GM18517 (cell line): ENCODE results near the gene SURF6.
"Not testable (repeated sequence)": the region's sequence is repeated elsewhere in the genome, so short reads cannot be mapped to it uniquely, and the experiment has no call there.

Experiments
- ATAC-seq: cut with Tn5 transposase; IDR thresholded peaks from one replicate; pipeline ENCODE4 v1.9.1; 2021; ENCODE audit warnings: mild to moderate bottlenecking, moderate library complexity; ENCODE audit not compliant: unreplicated experiment

Gene SURF6

DNA sequence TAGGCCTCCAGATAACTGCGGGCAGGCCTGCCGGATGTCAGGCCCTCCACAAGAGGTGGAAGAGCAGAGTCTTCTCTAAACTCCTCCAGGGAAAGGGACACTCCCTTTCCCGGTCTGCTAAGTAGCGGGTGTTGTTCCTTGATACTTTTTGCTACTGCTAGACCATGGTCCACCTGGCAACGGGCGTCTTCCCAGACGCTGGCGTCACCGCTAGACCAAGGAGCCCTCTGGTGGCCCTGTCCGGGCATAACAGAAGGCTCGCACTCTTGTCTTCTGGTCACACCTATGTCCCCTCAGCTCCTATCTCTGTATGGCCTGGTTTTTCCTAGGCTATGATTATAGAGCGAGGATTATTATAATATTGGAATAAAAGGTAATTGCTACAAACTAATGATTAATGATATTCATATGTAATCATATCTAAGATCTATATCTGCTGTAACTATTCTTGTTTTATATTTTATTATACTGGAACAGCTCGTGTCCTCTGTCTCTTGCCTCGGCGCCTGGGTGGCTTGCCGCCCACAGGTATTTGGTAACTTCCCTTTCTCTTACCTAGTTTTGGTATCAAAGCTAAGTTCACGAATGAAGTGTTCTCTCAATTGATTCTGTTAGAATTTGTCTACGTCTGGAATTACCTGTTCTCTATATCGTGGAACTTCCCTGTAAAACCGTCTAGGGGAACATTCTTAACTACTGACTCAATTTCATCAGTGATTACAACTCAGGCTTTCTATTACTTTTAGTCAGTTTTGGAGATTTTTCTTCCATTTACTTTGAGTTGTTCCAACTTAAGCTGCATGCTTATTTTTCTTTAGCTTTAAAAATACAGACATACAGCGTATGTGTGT lies 6.5 kb downstream of the SURF6 start:
- not testable (repeated sequence) for ATAC-seq

DNA sequence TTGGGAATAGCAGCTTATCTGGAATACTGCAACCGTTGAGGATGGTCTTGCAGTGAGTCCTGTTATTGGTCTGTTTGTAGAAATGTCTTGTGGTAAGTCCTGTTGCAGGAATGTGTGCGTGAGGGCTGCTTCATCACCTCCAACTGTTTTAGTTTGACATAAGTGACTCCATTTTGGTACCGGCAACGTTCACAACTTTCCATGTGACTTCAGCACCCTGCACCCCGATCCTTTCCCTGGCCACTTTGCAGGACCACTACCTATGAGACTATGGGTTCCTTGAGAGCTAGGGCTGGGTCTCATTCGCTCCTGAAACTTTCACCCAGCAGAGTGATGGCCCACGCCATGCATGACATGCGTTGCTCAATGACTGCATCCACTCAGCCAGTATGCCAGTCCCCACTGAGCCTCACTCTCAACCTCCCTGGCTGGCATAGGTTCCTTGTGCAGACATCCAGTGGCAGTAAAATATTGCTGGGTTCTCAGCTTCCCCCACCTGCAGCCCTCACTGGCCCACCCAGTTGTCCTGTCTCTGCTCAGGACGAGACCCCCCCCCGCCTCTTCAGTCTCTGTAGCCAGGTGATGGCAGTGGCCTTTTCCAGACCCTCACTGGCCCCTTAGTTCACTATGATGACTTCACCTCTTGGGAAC lies 8.0 kb downstream of the SURF6 start:
- ATAC-seq: no peak

DNA sequence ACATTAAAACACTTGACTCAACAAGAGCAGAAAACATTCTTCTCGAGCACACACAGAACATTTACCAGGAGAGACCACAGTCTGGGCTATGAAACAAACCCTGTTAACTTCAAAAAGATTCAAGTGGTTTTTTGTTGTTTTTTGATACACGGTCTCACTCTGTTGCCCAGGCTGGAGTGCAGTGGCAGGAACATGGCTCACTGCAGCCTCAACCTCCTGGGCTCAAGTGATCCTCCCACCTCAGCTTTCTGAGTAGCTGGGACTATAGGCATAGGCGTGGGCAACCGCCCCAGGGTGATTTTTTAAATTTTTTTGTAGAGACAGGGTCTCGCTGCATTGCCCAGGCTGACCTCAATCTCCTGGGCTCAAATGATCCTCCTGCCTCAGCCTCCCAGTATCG lies 9.0 kb downstream of the SURF6 start:
- ATAC-seq: not testable (repeated sequence)

DNA sequence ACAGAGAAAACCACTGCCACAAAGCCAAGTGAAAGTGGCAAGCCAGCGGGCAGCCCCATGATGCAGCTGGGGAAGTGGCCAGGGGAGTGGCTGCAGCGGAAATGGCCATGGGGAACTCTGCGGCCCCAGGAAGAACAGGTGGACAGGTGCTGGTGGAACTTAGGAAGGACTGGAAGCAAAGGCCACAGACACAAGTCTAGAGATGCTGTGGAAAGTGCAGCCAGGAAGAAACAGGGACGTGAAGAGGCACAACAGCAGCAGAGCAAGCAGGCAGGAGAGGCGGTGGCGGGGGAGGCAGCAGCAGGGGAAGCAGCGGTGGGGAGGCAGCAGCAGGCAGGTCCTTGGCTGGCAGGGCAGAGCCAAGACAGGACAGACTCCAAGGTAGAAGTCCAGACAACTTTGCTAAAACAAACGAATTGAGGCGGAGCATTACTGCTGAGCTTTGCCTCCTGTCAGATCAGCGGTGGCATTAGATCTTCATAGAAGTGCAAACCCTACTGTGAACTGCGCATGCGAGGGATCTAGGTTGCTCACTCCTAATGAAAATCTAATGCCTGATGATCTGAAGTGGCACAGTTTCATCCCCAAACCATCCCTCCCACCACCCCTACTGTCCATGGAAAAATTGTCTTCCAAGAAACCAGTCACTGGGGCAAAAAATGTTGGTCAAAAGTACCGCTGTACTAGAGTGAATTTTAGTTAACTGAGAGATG lies 11.8 kb downstream of the SURF6 start:
- no peak for ATAC-seq

DNA sequence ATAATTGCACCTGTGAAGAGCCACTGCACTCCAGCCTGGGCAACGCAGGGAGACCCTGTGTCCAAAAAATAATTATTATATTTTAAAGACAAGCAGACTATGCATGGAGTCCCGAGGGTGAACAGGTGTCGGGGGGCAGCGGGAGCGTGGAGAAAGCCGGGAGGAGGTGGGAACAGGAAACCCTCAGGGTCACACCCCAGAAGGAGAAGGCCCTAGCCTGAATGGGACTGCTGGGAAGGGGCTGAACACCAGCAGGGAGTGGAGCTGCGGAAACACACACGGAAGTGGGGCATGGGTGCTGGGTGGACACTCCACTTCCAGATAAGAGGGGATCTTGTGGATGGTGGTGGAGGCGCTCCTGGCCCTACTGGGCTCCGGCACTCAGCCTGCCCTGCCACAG lies 12.8 kb downstream of the SURF6 start:
- ATAC-seq: no peak

DNA sequence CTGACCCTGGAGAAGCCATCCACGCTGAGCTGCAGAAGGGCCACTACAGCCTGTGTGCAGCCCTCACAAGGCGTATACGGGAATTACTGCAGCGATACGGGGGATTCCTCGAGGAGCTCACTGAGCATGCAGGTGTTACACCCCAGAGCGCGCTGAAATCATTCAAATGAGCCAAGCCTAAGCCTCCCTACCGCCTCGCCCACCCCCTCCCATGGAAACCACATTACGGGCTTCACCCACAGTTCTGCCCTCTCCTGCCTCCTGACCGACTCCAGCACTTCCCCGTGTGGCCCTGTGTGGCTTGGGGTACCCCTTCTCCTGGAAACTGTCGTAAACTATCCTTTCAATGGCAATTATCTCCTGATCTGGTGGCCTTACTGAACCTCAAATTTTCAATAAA lies 13.3 kb downstream of the SURF6 start:
- no peak for ATAC-seq

DNA sequence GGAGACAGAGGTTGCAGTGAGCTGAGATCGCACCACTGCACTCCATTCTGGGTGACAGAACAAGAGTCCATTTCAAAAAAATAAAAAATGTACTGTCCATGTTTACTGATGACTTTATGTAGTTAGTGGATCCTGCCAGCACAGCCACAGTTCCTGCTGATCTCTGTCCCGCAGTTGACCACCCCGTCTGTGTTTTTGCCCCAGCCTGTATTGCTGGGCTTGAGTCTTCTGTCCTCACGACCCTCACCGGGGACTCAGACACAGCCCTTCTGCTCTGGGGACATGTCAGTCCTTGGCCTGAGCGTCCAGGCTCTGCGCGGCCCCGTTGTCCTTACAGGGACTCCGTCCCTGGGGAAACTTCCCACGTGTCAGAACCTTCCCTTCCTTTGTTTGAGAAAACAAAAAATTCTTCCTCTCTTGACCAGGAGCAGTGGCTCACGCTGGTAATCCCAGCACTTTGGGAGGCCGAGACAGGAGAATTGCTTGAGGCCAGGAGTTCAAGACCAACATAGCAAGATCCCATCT lies 14.5 kb downstream of the SURF6 start:
- no peak for ATAC-seq

DNA sequence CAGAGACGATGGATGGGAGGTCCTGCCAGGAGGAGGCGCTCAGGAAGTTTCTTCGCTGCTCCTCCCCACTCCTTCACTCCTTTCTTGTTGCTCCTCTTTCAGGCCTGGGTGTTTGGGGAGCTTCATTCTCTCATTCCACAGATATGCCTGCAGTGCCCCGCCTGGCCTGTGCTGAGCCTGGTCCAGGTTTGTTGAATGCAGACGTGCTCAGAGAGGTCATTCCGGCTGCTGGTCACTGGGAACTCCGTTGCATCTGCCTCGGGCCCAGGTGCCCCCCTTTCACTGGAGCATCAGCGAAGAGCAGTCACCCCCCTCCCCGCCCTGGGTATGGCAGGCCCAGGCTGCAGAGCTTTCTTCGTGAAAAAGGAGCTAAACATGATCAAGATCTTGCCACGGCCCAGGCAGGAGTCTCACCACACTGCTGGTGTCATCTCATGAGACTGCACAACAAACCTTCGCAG lies 15.5 kb downstream of the SURF6 start:
- no peak for ATAC-seq

DNA sequence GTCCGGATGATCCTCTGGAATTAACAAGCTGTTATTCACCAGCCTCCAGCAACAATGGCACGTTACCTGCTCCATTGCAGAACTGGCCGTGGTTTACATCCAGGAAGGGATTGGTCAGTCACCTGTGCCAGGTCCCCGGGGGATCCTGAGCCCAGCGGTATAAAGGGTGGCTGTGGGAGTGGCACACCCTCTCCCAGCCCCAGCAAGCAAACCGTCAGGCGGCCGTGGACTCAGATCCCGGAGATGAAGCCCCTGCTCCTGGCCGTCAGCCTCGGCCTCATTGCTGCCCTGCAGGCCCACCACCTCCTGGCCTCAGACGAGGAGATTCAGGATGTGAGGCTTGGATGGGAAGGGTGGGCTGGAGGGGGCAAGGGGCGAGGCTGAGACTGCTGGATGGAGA lies 18.4 kb downstream of the SURF6 start:
- not testable (repeated sequence) for ATAC-seq

DNA sequence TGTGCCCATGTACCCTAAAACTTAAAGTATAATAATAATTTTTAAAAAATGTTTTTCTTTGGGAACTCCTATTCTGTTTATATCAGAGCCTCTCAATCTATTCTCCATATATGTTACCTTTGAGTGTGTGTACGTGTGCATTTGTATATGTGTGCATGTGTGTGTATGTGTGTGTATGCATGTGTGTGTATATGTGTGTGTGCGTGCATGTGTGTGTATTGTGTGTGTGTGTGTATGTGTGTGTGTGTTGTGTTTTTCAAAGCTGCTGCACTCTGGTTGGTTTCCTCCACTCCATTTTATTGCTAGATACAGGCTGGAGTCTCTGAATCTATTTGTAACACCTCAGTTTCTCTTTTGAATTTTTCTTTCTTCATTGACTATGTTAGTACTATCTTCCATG lies 20.0 kb downstream of the SURF6 start:
- ATAC-seq: no peak

DNA sequence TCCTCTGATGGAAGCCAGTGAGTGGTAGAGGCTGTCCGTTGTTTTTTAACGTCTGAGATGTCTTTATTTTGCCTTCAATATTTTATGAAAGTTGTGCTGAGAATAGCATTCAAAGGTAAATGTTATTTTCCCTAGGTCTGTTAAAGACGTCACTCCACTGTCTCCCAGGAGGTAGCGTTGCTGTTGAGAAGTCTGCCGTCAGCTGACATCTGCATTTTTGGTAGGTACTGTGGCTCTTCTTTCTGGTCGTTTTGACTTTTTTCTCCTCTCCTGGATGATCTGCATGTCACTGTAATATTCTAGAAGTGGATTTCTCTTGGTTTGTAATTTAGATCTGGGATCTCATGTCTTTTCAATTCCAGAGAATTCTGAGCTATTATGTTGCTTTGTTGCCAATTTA lies 26.4 kb downstream of the SURF6 start:
- no peak for ATAC-seq

DNA sequence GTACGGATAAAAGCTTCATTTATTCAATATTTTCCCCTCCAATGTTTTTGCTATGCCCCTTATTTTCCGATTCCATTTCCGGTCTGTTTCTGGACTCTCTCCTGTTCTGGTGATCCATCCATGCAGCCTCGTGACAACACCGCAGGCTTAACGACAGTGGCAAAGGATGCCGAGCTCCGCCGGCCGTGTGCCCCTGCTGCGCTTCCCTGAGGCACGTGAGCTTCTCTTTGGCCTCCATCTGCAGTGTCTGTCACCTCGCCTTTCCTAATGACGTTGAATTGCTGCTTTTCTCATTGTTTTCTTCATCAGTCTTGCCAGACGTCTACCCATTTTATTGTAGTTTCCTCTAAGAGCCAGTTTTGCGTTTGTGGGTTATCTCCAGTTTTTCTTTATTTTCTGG lies 28.7 kb downstream of the SURF6 start:
- no peak for ATAC-seq

DNA sequence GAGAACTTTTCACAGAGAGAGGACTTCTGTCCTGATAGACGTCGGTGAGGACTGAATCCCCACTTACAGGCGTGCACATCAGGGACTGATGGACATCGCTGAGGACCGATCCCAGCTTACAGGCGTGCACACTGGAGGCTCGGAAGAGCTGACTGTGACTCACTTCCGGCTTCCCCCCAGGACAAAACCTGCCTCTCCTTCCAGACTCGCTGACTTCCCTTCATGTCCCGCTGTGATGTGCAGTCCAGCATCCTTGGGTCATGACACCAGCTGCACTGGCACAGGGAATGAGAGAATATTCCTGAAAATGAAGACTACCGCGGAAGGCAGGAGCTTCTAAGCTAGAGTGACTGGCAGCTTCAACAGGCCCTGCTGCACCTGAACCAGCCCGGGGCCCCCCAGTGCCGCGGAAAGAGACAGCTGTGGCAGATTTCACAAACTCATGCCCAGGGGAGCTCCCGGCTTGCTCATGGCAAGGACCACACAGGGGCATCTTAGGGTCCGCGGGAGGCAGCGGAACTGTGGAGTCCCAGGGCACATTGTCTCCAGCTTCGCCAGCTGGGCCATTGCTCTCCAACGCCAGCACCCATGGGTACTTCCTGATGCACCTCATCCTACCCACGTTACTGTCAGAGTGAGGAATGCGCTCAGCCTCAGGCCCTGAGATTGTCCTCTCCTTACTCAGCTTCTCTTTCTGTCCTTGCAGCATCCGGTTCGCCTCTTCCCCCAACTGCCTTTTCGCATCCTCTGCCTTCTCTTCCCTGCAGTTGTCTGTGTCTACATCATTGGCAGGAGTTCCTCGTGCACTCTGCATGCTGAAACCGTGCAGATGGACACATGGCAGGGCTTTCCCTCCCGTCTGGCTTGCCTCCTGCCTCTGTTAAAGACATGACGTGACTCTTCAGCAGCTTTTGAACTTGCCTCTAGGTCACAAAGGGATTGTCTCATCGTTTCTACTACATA lies 29.5 kb downstream of the SURF6 start:
- ATAC-seq: no peak

DNA sequence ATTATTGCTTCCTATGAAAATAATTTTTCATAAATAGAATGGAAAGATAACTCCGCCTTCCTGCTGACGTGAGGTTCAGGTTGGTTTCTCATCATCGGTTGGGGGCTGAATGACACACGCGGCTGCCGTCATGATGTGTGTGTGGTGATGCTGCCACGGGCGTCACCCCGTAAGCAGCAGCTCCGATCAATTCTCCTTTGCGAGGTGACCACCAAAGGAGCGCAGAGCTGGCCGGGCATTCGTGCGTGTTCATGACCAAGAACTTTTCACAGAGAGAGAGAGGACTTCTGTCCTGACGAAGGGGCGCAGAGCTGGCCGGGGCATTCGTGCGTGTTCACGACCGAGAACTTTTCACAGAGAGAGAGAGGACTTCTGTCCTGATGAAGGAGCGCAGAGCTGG lies 30.3 kb downstream of the SURF6 start:
- no peak for ATAC-seq

DNA sequence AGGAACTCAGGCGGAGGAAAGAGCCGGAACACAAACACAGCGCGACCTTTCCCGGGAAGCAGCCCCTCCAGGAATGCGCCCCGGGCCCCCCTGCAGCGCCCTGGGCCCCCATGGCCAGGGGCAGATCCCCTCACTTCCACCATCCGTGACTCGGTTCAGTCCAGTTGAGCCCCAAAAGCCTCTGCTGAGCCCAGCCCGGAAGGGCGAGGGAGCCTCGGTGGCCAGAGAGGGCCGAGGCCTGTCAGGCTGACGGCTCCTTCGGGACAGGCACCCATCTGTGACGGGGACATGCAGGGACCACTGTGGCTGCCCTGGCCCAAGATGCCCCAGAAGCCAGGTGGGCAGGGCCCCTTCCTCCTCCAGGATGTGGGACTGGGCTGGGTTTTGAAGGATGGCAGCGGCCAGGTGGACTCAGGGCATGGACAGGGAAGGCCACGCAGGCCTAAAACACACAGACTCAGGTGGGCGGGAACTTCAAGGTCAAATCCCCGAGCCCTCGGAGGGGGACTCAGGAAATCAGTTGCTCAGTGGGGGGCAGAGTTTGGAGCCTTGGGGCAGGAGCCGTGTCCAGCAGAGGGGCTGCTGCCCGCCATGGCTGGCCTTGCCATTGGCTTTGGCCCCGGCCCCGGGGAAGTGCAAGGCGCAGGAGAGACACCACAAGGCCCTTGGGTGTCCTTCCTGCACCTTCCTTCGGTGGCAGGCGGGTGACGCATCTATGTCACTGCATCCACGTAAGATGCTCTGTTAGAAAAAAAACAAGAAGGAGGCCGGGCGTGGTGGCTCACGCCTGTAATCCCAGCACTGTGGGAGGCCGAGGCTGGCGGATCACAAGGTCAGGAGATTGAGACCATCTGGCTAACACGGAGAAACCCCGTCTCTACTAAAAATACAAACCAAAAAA lies 31.3 kb downstream of the SURF6 start:
- no peak for ATAC-seq

DNA sequence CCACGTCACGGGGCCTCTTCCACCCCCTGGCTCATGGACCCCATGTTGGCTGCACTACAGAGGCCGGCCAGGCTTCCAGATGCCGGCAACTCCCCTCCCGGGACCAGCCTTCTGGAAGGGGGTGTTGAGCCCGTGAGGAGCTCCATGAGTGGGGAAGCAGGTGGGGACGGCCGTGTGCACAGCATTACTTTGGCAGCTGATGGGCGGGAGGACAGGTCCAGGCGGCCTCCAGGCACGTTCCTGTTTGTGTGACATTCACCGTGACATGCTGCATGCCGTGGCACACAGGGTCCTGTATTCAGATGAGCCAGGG lies 31.9 kb downstream of the SURF6 start:
- ATAC-seq: no peak

DNA sequence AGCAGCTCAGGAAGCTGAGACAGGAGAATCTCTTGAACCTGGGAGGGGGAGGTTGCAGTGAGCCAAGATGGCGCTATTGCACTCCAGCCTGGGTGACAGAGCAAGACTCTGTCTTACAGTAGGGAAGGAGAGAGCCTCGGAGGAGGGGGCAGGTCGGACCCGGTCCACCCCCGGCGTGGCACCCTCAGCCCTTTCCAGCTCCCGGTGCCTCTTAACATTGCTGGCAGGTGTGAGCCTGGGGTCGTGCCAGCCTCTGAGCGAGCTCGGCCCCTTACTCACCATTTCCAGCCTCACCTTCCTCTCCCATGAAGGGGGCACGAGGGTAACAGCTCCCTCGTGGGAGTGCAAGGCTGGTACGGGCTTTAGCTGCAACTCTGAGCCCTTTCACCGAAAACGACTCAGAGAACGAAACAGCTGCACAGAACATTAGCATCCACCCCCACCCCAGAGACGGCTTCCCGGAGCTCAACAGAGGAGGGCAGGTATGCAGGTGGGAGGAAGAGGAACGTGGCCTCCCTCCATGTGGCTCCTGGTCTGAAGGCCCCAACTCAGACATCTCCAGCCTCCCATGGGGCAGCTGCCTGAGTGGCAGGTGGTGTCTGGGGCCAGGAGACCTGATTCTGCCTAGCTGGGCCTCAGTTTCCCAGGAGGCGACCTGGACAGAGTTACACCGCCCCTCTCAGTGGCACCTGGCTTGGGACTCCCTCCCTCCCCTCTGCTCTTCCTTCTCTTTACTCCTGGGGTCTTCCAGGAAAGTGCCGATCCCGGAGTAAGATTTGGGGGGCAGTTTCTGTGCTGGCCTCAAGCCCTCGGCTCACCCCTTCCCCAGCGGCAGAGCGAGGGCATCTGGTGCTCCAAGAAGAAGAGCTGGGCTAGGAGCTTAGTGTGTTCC lies 32.5 kb downstream of the SURF6 start:
- ATAC-seq: no peak
